ENCODE data around the gene TRIM72. TPM values are rescaled to one million over a fixed set of nuclear protein-coding genes. Genes with fewer than 3 reads are reported as not detected.

TRIM72 gene
- total RNA-seq, 1 donor from 2014 or later: 0.07 TPM

GRCh38 chr16:31206776-31207175 is 7.1 kb upstream of the TRIM72 start:
- Histone ChIP-seq H3K4me1 (no peaks in the 10 kb centered on the region), H3K9ac (no peak overlapping the region), H2AFZ (replicated peaks) (no peak overlapping the region), H4K20me1 (ENCODE audit: low read depth) (peaks cover 18% of the 10 kb centered on the region), H3K27me3 (peaks cover 52% of the 10 kb centered on the region), H3K9me3 (ENCODE audit: low read depth) (no peaks in the 10 kb centered on the region), H3K4me2 (no peak overlapping the region), H3K4me3 (no peak overlapping the region), H3K79me2 (ENCODE audit: low read depth) (no peaks in the 10 kb centered on the region), H3F3A (ENCODE audit: low read depth) (no peaks in the 10 kb centered on the region), H3K36me3 (no peaks in the 10 kb centered on the region), H3K27ac (no peak overlapping the region)
- no peaks in the 10 kb centered on the region for H3K9me3 Mint-ChIP-seq
- H3K27me3 Mint-ChIP-seq (ENCODE audit: insufficient read depth, low read depth): peaks cover 24% of the 10 kb centered on the region
- no peak overlapping the region for H3K4me3 Mint-ChIP-seq
- no peak for TF ChIP-seq CTCF (IDR thresholded peaks at IDR 0.05)
- no peak for TF ChIP-seq EZH2 (IDR thresholded peaks at IDR 0.05)
- DNase-seq (ENCODE audit: low spot score): no peak
- H3K4me1 Mint-ChIP-seq: no peaks in the 10 kb centered on the region
- no peak overlapping the region for H3K27ac Mint-ChIP-seq
- no peaks in the 10 kb centered on the region for H3K36me3 Mint-ChIP-seq

GRCh38 chr16:31213342-31213741 is 577 bp upstream of the TRIM72 start:
- Histone ChIP-seq H3K79me2 (ENCODE audit: low read depth) (no peaks in the 10 kb centered on the region), H3K4me2 (no peak overlapping the region), H3K9ac (no peak overlapping the region), H3K4me1 (peaks cover 23% of the 10 kb centered on the region), H3K9me3 (ENCODE audit: low read depth) (no peaks in the 10 kb centered on the region), H3K36me3 (no peaks in the 10 kb centered on the region), H3F3A (ENCODE audit: low read depth) (peaks cover 9% of the 10 kb centered on the region), H3K27ac (no peak overlapping the region), H3K27me3 (peaks cover 69% of the 10 kb centered on the region), H4K20me1 (ENCODE audit: low read depth) (peaks cover 16% of the 10 kb centered on the region), H3K4me3 (no peak overlapping the region), H2AFZ (replicated peaks) (no peak overlapping the region)
- Mint-ChIP-seq H3K4me3 (no peak overlapping the region), H3K36me3 (no peaks in the 10 kb centered on the region), H3K27ac (no peak overlapping the region), H3K27me3 (ENCODE audit: insufficient read depth, low read depth) (peaks cover 56% of the 10 kb centered on the region), H3K4me1 (peaks cover 11% of the 10 kb centered on the region), H3K9me3 (no peaks in the 10 kb centered on the region)
- no peak for DNase-seq (ENCODE audit: low spot score)
- no peak for TF ChIP-seq CTCF (IDR thresholded peaks at IDR 0.05)
- TF ChIP-seq EZH2 (IDR thresholded peaks at IDR 0.05): no peak

GRCh38 chr16:31214708-31215286 is 878 bp downstream of the TRIM72 start:
- Histone ChIP-seq H3K9me3 (ENCODE audit: low read depth) (no peaks in the 10 kb centered on the region), H3F3A (ENCODE audit: low read depth) (peaks cover 9% of the 10 kb centered on the region), H3K9ac (no peak overlapping the region), H3K27me3 (peaks cover 79% of the 10 kb centered on the region), H3K4me2 (peak overlapping the region; percentile 87), H3K4me1 (peaks cover 23% of the 10 kb centered on the region), H3K36me3 (no peaks in the 10 kb centered on the region), H4K20me1 (ENCODE audit: low read depth) (peaks cover 16% of the 10 kb centered on the region), H3K79me2 (ENCODE audit: low read depth) (no peaks in the 10 kb centered on the region), H2AFZ (replicated peaks) (peak overlapping the region; percentile 96), H3K4me3 (peak overlapping the region; percentile 51), H3K27ac (no peak overlapping the region)
- Mint-ChIP-seq H3K4me1 (peaks cover 11% of the 10 kb centered on the region), H3K9me3 (no peaks in the 10 kb centered on the region), H3K36me3 (no peaks in the 10 kb centered on the region), H3K4me3 (peak overlapping the region; percentile 84), H3K27ac (no peak overlapping the region), H3K27me3 (ENCODE audit: insufficient read depth, low read depth) (peaks cover 63% of the 10 kb centered on the region)
- peak; percentile 52 for DNase-seq (ENCODE audit: low spot score)
- no peak for TF ChIP-seq EZH2phosphoT487 (IDR thresholded peaks at IDR 0.05)
- peak; percentile 14 for TF ChIP-seq CTCF (IDR thresholded peaks at IDR 0.05)
- TF ChIP-seq EZH2 (IDR thresholded peaks at IDR 0.05): peak; percentile 66
